DMS153 treated with DMSO at 0.1 percent for 48 hours (cell line): ENCODE data around the gene COX6B1.
A peak's percentile ranks its signal among the peaks of the same experiment; 100 is the strongest.
"Not testable (repeated sequence)": the region's sequence is repeated elsewhere in the genome, so short reads cannot be mapped to it uniquely, and the experiment has no call there.

Experiments used
- DNase-seq: peaks from one replicate; lab custom pipeline; 2025; ENCODE audit not compliant: unreplicated experiment; lab: John Stamatoyannopoulos, UW

The COX6B1 gene

DNA sequence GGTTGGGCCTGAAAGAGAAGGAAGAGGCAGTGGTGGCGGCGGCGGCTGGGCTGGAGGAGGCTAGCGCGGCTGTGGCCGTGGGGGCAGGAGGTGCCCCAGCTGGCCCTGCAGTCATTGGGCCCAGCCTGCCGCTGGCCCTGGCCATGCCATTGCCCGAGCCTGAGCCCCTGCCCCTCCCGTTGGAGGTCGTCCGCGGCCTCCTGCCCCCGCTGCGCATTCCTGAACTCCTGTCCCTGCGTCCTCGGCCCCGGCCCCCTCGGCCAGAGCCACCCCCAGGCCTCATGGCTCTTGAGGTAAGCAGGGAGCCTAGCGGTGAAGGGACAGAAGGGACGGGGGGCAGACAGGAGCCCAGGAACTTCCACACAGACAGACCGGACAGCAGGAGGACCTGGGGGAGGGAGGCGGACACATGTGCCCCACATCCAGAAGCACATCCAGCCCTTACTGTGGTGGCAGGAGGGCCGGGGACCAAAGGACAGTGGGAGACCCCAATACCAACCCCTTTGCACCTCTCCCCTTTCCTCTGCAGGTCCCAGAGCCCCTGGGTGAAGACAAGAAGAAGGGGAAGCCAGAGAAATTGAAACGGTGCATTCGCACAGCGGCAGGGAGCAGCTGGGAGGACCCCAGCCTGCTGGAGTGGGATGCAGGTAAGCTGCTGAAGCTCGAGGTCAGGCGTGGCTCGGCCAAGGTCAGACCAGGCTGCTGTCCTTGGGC lies 14.2 kb upstream of the COX6B1 start:
- no peak for DNase-seq

DNA sequence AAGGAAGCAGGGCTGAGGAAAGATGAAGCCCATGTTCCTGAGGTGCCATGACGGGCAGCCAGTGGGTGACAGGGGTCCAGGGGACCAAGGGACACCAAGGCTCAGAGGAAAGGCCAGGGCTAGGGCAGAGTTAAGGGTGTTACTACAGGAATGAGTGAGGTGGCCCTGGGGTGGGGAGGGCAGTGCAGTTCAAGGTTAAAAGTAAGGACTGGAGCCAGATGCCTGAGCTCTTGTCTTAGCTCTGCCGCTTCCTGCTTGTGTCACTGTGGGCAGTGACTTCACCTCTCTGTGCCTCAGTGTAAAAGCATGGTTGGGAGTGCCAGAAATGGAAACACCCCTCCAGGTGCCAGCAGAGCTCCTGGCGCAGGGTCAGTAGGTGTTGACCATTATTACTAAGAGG lies 11.5 kb upstream of the COX6B1 start:
- no peak for DNase-seq

DNA sequence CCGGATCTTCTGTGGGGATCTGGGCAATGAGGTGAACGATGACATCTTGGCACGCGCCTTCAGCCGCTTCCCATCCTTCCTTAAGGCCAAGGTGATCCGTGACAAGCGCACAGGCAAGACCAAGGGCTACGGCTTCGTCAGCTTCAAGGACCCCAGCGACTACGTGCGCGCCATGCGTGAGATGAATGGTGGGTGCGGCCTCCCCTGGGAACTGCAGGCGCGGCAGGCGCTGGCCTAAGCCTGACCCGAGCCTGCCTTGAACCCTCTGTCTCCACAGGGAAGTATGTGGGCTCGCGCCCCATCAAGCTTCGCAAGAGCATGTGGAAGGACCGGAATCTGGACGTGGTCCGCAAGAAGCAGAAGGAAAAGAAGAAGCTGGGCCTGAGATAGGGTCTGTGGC lies 11.0 kb upstream of the COX6B1 start:
- no peak for DNase-seq

DNA sequence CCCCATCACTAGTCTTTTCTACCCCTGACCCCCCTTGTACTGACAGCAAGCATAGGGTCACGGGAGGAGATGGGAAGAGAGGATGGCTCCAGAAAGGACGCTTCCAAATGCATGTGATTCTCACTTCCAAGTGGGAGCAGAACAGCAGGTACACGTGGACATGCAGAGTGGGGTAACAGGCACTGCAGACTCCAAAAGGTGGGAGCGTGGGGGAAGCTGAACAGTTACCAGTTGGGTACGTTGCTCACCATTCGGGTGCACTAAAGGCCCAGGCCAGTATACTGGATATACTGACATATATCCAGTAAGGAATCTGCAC lies 8.8 kb upstream of the COX6B1 start:
- DNase-seq = no peak

DNA sequence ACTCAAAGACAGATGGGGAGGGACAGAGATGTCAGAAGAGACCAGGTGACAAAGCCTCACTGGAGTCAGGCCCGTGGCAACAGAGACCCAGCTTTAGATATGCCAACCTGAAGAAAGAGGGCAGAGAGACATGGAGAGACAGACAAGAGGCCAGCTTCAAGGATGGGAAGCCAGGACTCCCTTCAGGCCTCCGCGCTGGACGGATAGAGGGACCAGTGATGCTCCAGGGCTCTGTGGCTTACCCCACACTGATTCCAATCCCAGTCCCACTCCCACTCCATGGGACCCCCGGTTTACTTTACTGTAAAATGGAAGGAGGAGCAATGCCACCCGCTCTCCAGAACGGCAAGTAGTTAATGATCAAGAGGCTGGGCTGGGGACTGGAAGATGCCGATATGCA lies 8.3 kb upstream of the COX6B1 start:
- no peak for DNase-seq

DNA sequence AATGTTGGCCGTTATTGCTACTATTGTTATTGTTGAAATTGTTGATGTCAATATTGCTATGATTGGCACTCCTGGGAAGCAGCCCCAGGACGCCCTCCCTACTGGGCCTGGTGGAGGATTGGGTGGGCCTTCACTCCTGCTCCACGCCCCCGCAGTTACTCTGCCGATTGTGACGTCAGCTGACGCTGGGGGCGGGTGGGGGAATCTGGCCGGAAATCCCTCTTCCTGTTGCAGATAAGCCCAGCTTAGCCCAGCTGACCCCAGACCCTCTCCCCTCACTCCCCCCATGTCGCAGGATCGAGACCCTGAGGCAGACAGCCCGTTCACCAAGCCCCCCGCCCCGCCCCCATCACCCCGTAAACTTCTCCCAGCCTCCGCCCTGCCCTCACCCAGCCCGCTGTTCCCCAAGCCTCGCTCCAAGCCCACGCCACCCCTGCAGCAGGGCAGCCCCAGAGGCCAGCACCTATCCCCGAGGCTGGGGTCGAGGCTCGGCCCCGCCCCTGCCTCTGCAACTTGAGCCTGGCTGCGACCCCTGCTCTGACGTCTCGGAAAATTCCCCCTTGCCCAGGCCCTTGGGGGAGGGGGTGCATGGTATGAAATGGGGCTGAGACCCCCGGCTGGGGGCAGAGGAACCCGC lies 6.5 kb upstream of the COX6B1 start, which contains the start of gene ETV2:
Gene ETV2, plus strand, starts transcription at position 231 of the 637 bp plus-strand sequence. CDS start 716 bp downstream, outside the sequence.
- DNase-seq = no peak

DNA sequence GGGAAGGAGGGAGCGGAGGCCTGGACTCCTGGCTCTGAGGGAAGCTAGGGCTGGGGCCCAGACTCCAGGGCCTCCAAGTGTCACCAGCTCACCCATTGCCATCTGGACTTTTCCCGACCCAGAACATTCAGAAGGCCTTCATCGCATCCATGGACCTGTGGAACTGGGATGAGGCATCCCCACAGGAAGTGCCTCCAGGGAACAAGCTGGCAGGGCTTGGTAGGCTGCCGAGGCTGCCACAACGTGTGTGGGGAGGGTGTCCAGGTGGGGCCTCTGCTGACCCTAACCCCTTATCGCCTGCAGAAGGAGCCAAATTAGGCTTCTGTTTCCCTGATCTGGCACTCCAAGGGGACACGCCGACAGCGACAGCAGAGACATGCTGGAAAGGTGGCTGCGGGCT lies 5.8 kb upstream of the COX6B1 start:
- no peak for DNase-seq

DNA sequence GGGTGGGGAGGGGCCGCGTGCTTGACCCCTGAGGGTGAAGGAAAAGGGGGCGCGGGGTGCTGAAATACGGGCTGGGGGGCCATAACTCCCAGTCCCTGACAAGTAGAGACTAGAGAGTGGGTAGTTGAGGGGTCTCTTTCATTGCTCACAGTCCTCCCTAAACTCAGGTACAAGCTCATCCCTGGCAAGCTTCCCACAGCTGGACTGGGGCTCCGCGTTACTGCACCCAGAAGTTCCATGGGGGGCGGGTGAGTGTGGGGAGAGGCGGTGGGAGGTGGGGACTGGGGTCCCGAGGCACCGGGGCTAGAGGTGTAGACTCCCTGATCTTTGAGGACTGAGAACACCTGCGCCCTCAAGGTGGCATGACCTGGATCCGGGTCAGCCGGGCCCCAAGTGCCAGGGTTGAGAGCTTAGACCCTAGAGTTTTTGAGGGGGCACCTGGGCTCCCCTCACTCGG lies 5.3 kb upstream of the COX6B1 start:
- DNase-seq = no peak

DNA sequence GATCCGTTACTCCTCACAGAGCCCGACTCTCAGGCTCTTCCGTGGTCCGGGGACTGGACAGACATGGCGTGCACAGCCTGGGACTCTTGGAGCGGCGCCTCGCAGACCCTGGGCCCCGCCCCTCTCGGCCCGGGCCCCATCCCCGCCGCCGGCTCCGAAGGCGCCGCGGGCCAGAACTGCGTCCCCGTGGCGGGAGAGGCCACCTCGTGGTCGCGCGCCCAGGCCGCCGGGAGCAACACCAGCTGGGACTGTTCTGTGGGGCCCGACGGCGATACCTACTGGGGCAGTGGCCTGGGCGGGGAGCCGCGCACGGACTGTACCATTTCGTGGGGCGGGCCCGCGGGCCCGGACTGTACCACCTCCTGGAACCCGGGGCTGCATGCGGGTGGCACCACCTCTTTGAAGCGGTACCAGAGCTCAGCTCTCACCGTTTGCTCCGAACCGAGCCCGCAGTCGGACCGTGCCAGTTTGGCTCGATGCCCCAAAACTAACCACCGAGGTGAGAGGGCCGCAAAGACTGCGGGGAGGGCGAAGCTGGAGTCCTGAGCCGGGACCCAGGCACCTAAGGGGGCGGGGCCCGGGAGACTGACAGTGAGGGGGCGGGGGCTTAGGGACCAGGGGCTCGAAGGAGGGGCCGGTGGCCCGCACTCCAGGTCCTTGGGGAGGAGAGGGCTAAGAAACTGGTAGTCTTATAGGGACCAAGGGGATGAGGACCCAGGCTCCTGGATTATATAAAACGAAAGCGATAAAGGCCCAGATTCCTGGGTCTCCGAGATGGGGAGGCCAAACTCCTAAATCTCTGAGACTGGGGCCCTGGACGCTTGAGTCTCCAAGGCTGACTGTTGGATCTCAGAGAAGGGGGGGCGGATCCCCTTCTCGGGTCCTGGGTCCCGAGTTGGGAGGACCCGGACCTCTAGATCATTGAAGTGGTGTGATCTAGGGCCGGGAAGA lies 4.6 kb upstream of the COX6B1 start:
- DNase-seq = peak; percentile 66

DNA sequence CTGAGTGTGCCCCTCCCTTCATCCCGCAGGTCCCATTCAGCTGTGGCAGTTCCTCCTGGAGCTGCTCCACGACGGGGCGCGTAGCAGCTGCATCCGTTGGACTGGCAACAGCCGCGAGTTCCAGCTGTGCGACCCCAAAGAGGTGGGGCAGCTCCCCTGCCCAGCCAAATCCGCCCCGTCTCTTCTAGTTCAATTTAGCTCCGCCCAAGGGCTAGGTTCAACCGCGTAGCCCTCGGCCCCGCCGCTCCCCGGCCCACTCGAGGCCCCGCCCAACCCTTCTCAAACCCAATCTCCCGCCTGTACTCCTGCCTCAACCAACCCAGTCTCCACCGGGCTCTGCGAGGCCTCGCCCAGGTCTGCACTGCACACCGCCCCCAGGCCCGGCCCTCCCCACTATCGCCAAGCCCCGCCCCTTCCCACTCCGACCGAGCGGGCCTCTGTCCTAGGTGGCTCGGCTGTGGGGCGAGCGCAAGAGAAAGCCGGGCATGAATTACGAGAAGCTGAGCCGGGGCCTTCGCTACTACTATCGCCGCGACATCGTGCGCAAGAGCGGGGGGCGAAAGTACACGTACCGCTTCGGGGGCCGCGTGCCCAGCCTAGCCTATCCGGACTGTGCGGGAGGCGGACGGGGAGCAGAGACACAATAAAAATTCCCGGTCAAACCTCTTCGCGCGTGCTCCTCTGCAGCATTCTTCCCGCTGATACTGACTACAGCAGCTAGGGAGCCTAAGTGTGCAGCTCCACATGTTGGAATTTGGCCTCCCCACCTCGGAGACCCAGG lies 3.7 kb upstream of the COX6B1 start:
- peak; percentile 90 for DNase-seq

DNA sequence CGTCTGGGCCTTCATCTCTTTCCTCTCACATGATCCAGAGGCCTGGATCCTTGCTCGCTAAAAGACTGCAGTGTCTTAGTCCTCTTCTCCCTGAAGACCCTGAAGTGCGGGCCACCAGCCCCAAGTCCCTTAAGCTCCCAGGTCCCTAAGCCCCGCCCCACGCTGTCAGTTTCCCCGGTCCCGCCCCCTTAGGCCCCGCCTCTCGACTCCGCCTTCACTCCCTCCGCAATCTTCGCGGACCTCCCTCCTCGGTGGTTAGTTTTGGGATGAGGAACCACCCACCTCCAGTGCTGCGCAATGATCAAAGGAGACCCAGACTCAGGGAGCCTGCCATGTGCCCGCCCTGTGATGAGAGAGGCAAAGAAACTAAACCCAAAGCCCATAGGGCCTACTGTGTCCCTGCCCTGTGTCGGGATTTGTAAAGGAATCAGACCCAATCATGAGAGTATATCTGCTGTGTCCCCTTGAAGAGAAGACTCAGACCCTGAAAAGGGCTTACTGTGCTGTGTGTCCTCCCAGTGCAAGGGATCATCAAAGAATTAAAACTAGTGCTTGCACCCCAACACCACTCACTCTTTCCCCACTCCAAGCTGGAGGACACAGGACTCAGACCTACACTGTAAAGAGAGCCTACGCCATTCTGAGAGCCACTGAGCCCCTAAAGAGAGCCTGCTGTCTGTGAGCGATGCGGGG lies 3.0 kb upstream of the COX6B1 start:
- DNase-seq = peak; percentile 51

DNA sequence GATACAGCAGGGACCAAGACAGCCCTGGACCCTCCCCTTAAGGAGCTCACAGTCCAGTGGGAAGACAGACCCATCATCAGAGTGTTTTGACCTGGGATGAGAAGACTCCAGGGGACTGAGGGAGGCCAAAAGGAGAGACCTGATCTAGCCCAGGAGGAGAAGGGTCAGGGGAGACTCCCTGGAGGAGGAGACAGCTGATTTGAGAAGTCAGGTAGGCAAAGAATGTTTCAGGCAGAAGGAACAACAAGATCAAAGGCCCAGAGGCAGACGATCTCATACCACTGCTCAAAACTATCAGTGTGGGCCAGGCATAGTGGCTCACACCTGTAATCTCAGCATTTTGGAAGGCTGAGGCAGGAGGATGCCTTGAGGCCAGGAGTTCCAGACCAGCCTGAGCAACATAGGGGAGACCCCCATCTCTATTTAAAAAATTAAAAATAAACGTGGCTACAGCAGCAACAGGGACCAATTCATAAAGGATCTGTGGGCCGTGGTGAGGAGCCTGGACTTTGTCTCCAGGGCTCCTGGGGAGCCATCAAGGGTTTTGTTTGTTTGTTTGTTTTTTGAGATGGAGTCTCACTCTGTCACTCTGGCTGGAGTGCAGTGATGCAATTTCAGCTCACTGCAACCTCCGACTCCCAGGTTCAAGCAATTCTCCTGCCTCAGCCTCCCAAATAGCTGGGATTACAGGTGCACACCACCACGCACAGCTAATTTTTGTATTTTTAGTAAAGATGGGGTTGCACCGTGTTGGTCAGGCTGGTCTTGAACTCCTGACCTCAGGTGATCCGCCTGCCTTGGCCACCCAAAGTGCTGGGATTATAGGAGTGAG lies 2.2 kb upstream of the COX6B1 start:
- DNase-seq = no peak

DNA sequence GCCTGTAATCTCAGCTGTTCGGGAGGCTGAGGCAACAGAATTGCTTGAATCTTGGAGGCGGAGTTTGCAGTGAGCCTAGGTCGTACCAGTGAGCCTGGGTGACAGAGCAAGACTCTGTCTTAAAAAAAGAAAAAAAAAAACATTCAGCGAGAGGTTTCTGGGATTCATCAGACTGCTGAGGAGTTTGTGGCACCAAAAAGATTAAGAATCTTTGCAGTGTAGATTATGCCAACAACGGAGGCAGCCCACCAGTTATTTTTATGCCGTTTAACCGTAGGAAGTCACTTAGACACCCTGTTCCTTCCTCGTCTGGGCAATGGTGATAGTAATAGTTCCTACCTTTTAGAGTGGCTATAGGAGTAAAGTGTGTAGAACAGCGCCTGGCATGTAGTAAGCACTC lies 2.5 kb downstream of the COX6B1 start:
- DNase-seq = no peak

DNA sequence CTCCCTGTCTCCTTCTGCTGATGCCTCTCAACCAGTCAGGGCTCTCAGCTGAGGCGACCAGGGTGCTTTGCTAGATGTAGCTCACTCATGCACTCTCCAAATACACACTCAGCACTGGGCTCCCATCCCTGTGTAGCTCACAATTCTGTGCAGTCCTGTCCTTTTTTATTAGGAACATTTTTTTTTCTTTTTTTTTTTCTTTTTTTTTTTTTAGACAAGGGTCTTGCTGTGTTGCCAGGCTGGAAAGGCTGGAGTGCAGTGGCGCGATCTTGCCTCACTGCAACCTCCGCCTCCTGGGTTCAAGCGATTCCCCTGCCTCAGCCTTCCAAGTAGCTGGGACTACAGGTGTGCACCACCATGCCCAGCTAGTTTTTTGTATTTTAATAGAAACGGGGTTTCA lies 6.7 kb downstream of the COX6B1 start:
- DNase-seq = not testable (repeated sequence)

DNA sequence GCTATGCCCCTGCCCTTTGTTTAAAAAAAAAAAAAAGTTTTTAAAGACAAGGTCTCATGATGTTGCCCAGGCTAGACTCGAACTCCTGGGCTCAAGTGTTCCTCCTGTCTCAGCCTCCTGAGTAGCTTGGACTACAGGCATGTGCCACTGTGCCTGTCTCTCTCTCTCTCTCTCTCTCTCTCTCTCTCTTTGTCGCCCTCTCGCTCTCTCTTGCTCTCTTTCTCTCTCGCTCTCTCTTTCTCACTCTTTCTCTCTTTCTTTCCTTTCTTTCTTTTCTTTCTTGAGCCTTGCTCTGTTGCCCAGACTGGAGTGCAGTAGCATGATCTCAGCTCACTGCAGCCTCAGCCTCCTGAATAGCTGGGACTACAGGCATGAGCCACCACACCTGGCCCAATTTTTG lies 7.5 kb downstream of the COX6B1 start:
- DNase-seq = no peak

DNA sequence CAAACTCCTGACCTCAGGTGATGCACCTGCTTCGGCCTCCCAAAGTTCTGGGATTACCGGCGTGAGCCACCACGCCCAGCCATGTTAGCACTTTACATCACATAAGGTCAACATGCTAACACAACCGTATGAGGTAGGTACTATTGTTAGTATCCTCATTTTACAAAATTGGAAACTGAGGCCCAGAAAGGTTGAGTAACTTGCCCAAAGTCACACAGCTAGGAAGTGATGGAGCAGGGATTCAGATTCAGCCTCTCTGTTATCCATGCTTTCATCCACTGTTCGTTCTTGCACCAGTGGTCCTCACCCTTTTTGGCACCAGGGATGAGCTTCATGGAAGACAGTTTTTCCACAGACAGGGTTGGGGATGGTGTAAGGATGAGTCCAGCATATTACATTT lies 8.6 kb downstream of the COX6B1 start:
- DNase-seq = no peak

DNA sequence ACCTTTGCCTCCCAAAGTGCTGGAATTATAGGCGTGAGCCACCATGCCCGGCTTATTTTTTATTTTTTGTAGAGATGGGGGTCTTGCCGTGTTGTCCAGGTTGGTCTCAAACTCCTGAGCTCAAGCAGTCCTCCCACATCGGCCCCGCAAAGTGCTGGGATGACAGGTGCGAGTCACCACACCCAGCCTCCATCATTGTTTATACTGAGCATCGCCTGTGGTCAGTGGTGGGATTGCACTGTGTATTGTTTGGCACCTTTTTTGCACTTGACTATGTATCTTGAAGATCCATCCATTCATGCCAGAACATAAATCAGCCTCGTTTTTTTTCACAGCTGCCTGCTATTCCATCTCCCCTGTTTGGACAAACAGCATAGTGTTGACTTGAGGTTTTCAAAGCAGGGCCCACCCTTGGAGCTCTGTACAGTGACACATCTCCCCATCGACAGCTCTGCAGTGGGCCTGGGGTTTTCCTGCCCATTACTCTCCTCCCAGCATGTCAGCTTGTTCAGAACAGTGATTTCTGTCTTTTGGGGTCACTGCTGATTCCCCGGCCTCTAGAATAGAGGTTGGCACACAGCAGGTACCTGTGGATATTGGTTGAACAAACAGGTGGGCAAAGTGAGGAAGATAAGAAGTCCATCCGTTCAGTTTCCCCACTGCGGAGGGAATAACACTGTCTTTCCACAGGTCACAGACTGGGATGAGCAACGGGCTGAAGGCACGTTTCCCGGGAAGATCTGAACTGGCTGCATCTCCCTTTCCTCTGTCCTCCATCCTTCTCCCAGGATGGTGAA lies 10.0 kb downstream of the COX6B1 start:
- DNase-seq = no peak

DNA sequence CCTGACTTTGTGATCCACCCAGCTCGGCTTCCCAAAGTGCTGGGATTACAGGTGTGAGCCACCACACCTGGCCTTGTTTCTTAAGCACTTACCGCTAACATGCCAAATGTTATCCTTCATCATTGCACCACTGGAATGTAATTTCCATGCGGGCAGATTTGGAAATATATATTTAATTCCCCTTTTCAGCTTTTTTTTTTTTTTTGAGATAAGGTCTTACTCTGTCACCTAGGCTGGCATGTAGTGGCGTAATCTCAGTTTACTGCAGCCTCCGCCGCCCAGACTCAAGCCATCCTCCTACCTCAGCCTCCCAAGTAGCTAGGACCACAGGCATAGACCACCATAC lies 13.8 kb downstream of the COX6B1 start:
- no peak for DNase-seq

DNA sequence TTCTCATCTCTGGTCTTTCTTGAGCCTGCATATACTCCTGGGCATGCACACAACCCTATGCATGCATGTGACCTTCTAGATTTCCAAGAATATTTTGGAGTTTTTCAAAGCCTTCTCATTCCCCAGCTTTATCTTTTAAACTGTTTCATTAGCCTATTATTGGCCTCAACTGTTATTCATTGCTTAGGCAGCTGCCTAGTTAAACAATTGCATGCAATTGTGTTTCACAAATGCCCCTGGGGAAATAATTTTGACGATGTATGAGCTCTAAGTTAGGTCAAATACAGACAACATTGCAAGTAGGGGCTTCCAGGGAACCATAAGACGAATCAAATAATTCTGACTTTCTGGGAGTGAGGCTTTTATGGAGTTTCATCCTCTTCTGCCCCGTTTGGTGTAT lies 15.9 kb downstream of the COX6B1 start:
- DNase-seq = no peak
